Left renal pelvis (tissue), 4 donors: Measurements from ENCODE around the gene PDE4C. TPM values are rescaled to one million over a fixed set of nuclear protein-coding genes. Genes with fewer than 3 reads are reported as not detected.

Experiments used
- polyA plus RNA-seq, 4 donors: library from polyadenylated mRNA; unstranded; fragments of 120-200 nt; gene quantifications; one replicate each; pipeline ENCODE4 v1.2.1, GENCODE V29; 2013; ENCODE audit not compliant: insufficient read length in 4 of 4

Gene PDE4C
- polyA plus RNA-seq, 4 donors: 0.25 to 1.4 (median 0.68) TPM

Other genes starting within 250 kb of the PDE4C start
- 1 to 10 TPM; 3.8 to 5.5 (median 4.8) TPM for gene ARRDC2, start 218.3 kb downstream of the PDE4C start, polyA plus RNA-seq
- gene IL12RB1, start 139.5 kb downstream of the PDE4C start, polyA plus RNA-seq: under 1 TPM; 0.09 to 0.47 (median 0.24) TPM
- gene MAST3, start 128.7 kb downstream of the PDE4C start, polyA plus RNA-seq: 1 to 10 TPM; 4.2 to 8.3 (median 4.9) TPM
- 10 to 100 TPM; 23.8 to 33.9 (median 29.9) TPM for gene PIK3R2, start 73.3 kb downstream of the PDE4C start, polyA plus RNA-seq
- gene IFI30, start 52.6 kb downstream of the PDE4C start, polyA plus RNA-seq: 10 to 100 TPM in 3 of 4 donors, 1 to 10 TPM in 1; 5.6 to 18.0 (median 12.1) TPM
- gene MPV17L2, start 33.2 kb downstream of the PDE4C start, polyA plus RNA-seq: 10 to 100 TPM in 1 of 4 donors, 1 to 10 TPM in 3; 5.3 to 11.2 (median 9.2) TPM
- gene RAB3A, start 22.4 kb downstream of the PDE4C start, polyA plus RNA-seq: 1 to 10 TPM; 4.6 to 5.3 (median 5.0) TPM
- gene IQCN, start 48.0 kb upstream of the PDE4C start, polyA plus RNA-seq: 10 to 100 TPM in 1 of 4 donors, 1 to 10 TPM in 3; 5.0 to 13.4 (median 6.7) TPM
- 100 to 1,000 TPM in 2 of 4 donors, 10 to 100 TPM in 2; 57.4 to 363 (median 84.8) TPM for gene JUND, start 55.2 kb upstream of the PDE4C start, polyA plus RNA-seq
- 100 to 1,000 TPM in 1 of 4 donors, 10 to 100 TPM in 3; 58.7 to 105 (median 86.2) TPM for gene LSM4, start 96.6 kb upstream of the PDE4C start, polyA plus RNA-seq
- 10 to 100 TPM; 15.5 to 26.2 (median 25.8) TPM for gene PGPEP1, start 114.2 kb upstream of the PDE4C start, polyA plus RNA-seq
- gene GDF15, start 159.7 kb upstream of the PDE4C start, polyA plus RNA-seq: 10 to 100 TPM in 2 of 4 donors, 1 to 10 TPM in 2; 1.1 to 23.7 (median 7.6) TPM
- gene LRRC25, start 171.2 kb upstream of the PDE4C start, polyA plus RNA-seq: 1 to 10 TPM in 2 of 4 donors, under 1 TPM in 2; 0.78 to 1.6 (median 1.1) TPM
- 100 to 1,000 TPM in 1 of 4 donors, 10 to 100 TPM in 3; 68.0 to 128 (median 79.4) TPM for gene SSBP4, start 193.0 kb upstream of the PDE4C start, polyA plus RNA-seq
- gene ISYNA1, start 211.7 kb upstream of the PDE4C start, polyA plus RNA-seq: 100 to 1,000 TPM in 2 of 4 donors, 10 to 100 TPM in 2; 98.7 to 147 (median 103) TPM